ENCODE measurements around the gene GPATCH8.

Gene GPATCH8

GRCh38 chr17:44424828-44425461 is 78.3 kb downstream of the GPATCH8 start:
- no peak for TF ChIP-seq TAF1 (IDR thresholded peaks at IDR 0.05; ENCODE audit: low read depth)
- TF ChIP-seq ZBTB7A (IDR thresholded peaks at IDR 0.05; ENCODE audit: low read depth): no peak
- TF ChIP-seq CREB1 (IDR thresholded peaks at IDR 0.05; ENCODE audit: low read depth): no peak

GRCh38 chr17:44417553-44417952 is 85.7 kb downstream of the GPATCH8 start:
- TF ChIP-seq EGR1 (IDR thresholded peaks at IDR 0.05) (no peak), USF1 (IDR thresholded peaks at IDR 0.05) (no peak), CEBPB (IDR thresholded peaks at IDR 0.05) (no peak), REST (IDR thresholded peaks at IDR 0.05; ENCODE audit: low read depth) (no peak), TAF1 (IDR thresholded peaks at IDR 0.05; ENCODE audit: low read depth) (no peak), MAX (IDR thresholded peaks at IDR 0.05) (no peak), CREB1 (IDR thresholded peaks at IDR 0.05; ENCODE audit: low read depth) (no peak), EP300 (IDR thresholded peaks at IDR 0.05; ENCODE audit: borderline replicate concordance) (no peak), RAD21 (IDR thresholded peaks at IDR 0.05; ENCODE audit: low read depth) (no peak)

GRCh38 chr17:44416558-44417289 is 86.5 kb downstream of the GPATCH8 start:
- TF ChIP-seq FOXM1 (IDR thresholded peaks at IDR 0.05; ENCODE audit: borderline replicate concordance, low read depth) (no peak), EGR1 (IDR thresholded peaks at IDR 0.05) (no peak), TCF12 (IDR thresholded peaks at IDR 0.05; ENCODE audit: low read depth) (no peak), RAD21 (IDR thresholded peaks at IDR 0.05; ENCODE audit: low read depth) (no peak), REST (IDR thresholded peaks at IDR 0.05; ENCODE audit: low read depth) (no peak), CREB1 (IDR thresholded peaks at IDR 0.05; ENCODE audit: low read depth) (no peak), EP300 (IDR thresholded peaks at IDR 0.05; ENCODE audit: borderline replicate concordance) (no peak), MAX (IDR thresholded peaks at IDR 0.05) (no peak), CEBPB (IDR thresholded peaks at IDR 0.05) (no peak), ZBTB7A (IDR thresholded peaks at IDR 0.05; ENCODE audit: low read depth) (no peak)

GRCh38 chr17:44414394-44415155 is 88.6 kb downstream of the GPATCH8 start:
- TF ChIP-seq MAX (IDR thresholded peaks at IDR 0.05): no peak
- TF ChIP-seq RAD21 (IDR thresholded peaks at IDR 0.05; ENCODE audit: low read depth): no peak
- no peak for TF ChIP-seq REST (IDR thresholded peaks at IDR 0.05; ENCODE audit: low read depth)
- TF ChIP-seq ZBTB7A (IDR thresholded peaks at IDR 0.05; ENCODE audit: low read depth): no peak
- TF ChIP-seq TEAD4 (IDR thresholded peaks at IDR 0.05): no peak
- no peak for TF ChIP-seq USF1 (IDR thresholded peaks at IDR 0.05)
- no peak for TF ChIP-seq CREB1 (IDR thresholded peaks at IDR 0.05; ENCODE audit: low read depth)
- TF ChIP-seq FOXM1 (IDR thresholded peaks at IDR 0.05; ENCODE audit: borderline replicate concordance, low read depth): no peak
- TF ChIP-seq TAF1 (IDR thresholded peaks at IDR 0.05; ENCODE audit: low read depth): no peak
- no peak for TF ChIP-seq EP300 (IDR thresholded peaks at IDR 0.05; ENCODE audit: borderline replicate concordance)
- TF ChIP-seq TCF12 (IDR thresholded peaks at IDR 0.05; ENCODE audit: low read depth): no peak
- no peak for TF ChIP-seq NFIC (IDR thresholded peaks at IDR 0.05)
- no peak for TF ChIP-seq EGR1 (IDR thresholded peaks at IDR 0.05)
- TF ChIP-seq CEBPB (IDR thresholded peaks at IDR 0.05): no peak
- TF ChIP-seq YY1 (IDR thresholded peaks at IDR 0.05; ENCODE audit: low read depth): no peak

Data from Ishikawa (cell line).